IMR-90 (cell line): ENCODE data around the gene ARHGEF10L. TPM values are rescaled to one million over a fixed set of nuclear protein-coding genes. Genes with fewer than 3 reads are reported as not detected.

Experiments
- ATAC-seq: fragments of 200-7000 bp; cut with Tn5 transposase; 2 replicates; pipeline ENCODE4 v1.9.1; 2020; ENCODE audit warnings: low read depth, mild to moderate bottlenecking, moderate library complexity
- BruUV-seq: library from RNA; stranded (reverse); fragments of 400-500 nt; replicated peaks from 2 replicates; lab custom pipeline; 2021; lab: Mats Ljungman, UMichigan
- CTCF ChIA-PET: fragments of 300-600 bp; formaldehyde crosslinking; extraction: SDS; loops from one replicate; lab custom pipeline; 2021; ENCODE audit warnings: antibody characterized with exemption; lab: Yijun Ruan, JAX
- POLR2A ChIA-PET: fragments of 300-600 bp; sonication (Branson Sonifier 250); formaldehyde crosslinking; loops from one replicate; lab custom pipeline; 2022; ENCODE audit warnings: antibody characterized with exemption; ENCODE audit not compliant: unreplicated experiment; lab: Charles Lee
- DNase-seq: peaks from one replicate; pipeline ENCODE4 v3.0.0; 2013
- H2AFZ ChIP-seq: replicated peaks from 2 replicates; pipeline ENCODE3; 2013; ENCODE audit warnings: low read length, mild to moderate bottlenecking; ENCODE audit not compliant: poor library complexity
- H2AK5ac ChIP-seq: 2 replicates; pipeline ENCODE4 v1.6.1; 2013; ENCODE audit warnings: low read depth, low read length, inconsistent platforms
- H2AK9ac ChIP-seq: replicated peaks from 2 replicates; pipeline ENCODE3; 2013; ENCODE audit warnings: mild to moderate bottlenecking, low read depth, low read length, moderate library complexity; ENCODE audit not compliant: poor library complexity
- H2BK120ac ChIP-seq: 2 replicates; pipeline ENCODE4 v1.6.1; 2013; ENCODE audit warnings: low read depth, low read length, inconsistent platforms
- H2BK15ac ChIP-seq: 3 replicates; pipeline ENCODE4 v1.6.1; 2013; ENCODE audit warnings: low read depth, low read length, inconsistent platforms
- H2BK20ac ChIP-seq: 2 replicates; pipeline ENCODE4 v1.6.1; 2013; ENCODE audit warnings: low read depth, mild to moderate bottlenecking, inconsistent platforms, low read length, moderate library complexity
- H2BK5ac ChIP-seq: 2 replicates; pipeline ENCODE4 v1.6.1; 2013; ENCODE audit warnings: mild to moderate bottlenecking, low read depth, low read length, inconsistent platforms; ENCODE audit not compliant: poor library complexity, severe bottlenecking
- H3K14ac ChIP-seq: replicated peaks from 2 replicates; pipeline ENCODE4 v1.6.1; 2013; ENCODE audit warnings: low read depth, low read length, inconsistent platforms
- H3K18ac ChIP-seq: 2 replicates; pipeline ENCODE4 v1.6.1; 2013; ENCODE audit warnings: low read depth, low read length, control low read depth
- H3K23ac ChIP-seq: 2 replicates; pipeline ENCODE4 v1.6.1; 2013; ENCODE audit warnings: low read depth, low read length, inconsistent platforms
- H3K27ac ChIP-seq: 2 replicates; pipeline ENCODE4 v1.5.1; 2013; ENCODE audit warnings: mild to moderate bottlenecking, control low read depth, low read length; ENCODE audit not compliant: insufficient read depth
- H3K27me3 ChIP-seq: 2 replicates; pipeline ENCODE4 v1.6.1; 2013; ENCODE audit warnings: low read length; ENCODE audit not compliant: control insufficient read depth, insufficient read depth
- H3K36me3 ChIP-seq: 2 replicates; pipeline ENCODE4 v1.6.1; 2013; ENCODE audit warnings: low read length, mixed read lengths; ENCODE audit not compliant: control insufficient read depth, insufficient read depth
- H3K4ac ChIP-seq: 2 replicates; pipeline ENCODE4 v1.6.1; 2013; ENCODE audit warnings: low read depth, low read length, inconsistent platforms
- H3K4me1 ChIP-seq: 2 replicates; pipeline ENCODE4 v1.6.1; 2013; ENCODE audit warnings: low read length, mixed read lengths; ENCODE audit not compliant: control insufficient read depth, insufficient read depth
- H3K4me2 ChIP-seq: 2 replicates; pipeline ENCODE4 v1.6.1; 2013; ENCODE audit warnings: low read depth, mild to moderate bottlenecking, control low read depth, low read length, moderate library complexity
- H3K4me3 ChIP-seq: 2 replicates; pipeline ENCODE4 v1.5.1; 2013; ENCODE audit warnings: low read depth, mild to moderate bottlenecking, control low read depth, low read length, moderate library complexity; ENCODE audit not compliant: insufficient read depth
- H3K56ac ChIP-seq: 2 replicates; pipeline ENCODE4 v1.6.1; 2013; ENCODE audit warnings: low read length, inconsistent platforms; ENCODE audit not compliant: insufficient read depth; ENCODE audit errors: extremely low read depth
- H3K79me1 ChIP-seq, 2 experiments: 2 replicates each; pipeline ENCODE4 v1.6.1; 2013; ENCODE audit warnings: low read length in 2 of 2, inconsistent platforms in 1 of 2, low read depth in 1 of 2
- H3K9ac ChIP-seq: 2 replicates; pipeline ENCODE4 v1.6.1; 2013; ENCODE audit warnings: low read depth, low read length, control low read depth
- H3K9me1 ChIP-seq: 2 replicates; pipeline ENCODE4 v1.6.1; 2013; ENCODE audit warnings: low read length, inconsistent platforms; ENCODE audit not compliant: insufficient read depth
- H3K9me3 ChIP-seq: 2 replicates; pipeline ENCODE4 v1.6.1; 2013; ENCODE audit warnings: low read length; ENCODE audit not compliant: control insufficient read depth, insufficient read depth
- H4K20me1 ChIP-seq: 2 replicates; pipeline ENCODE4 v1.6.1; 2013; ENCODE audit warnings: low read length, inconsistent platforms; ENCODE audit not compliant: insufficient read depth
- H4K5ac ChIP-seq: 2 replicates; pipeline ENCODE4 v1.6.1; 2013; ENCODE audit warnings: mild to moderate bottlenecking, low read depth, low read length, control low read depth
- H4K8ac ChIP-seq, 2 experiments: 2 replicates each; pipeline ENCODE4 v1.6.1; 2013; ENCODE audit warnings: low read depth in 2 of 2, low read length in 2 of 2, control low read depth in 1 of 2, inconsistent platforms in 1 of 2
- H4K91ac ChIP-seq: 2 replicates; pipeline ENCODE4 v1.6.1; 2013; ENCODE audit warnings: low read depth, low read length, inconsistent platforms; ENCODE audit not compliant: insufficient read depth
- CHD1 ChIP-seq: IDR thresholded peaks from 2 replicates; pipeline ENCODE4 v1.6.1; 2012; ENCODE audit warnings: low read depth, low read length, improper control_type of control experiment
- ELK1 ChIP-seq: fragments of 150-350 bp; IDR thresholded peaks from 2 replicates; pipeline ENCODE4 v1.6.1; 2016; ENCODE audit warnings: low read depth, mild to moderate bottlenecking, low read length, moderate library complexity, borderline replicate concordance
- FOS ChIP-seq: fragments of 150-350 bp; IDR thresholded peaks from 2 replicates; pipeline ENCODE4 v1.6.1; 2016; ENCODE audit warnings: low read depth, low read length
- MAZ ChIP-seq: IDR thresholded peaks from 2 replicates; pipeline ENCODE4 v1.6.1; 2012; ENCODE audit warnings: low read depth, mild to moderate bottlenecking, low read length, improper control_type of control experiment, moderate library complexity, borderline replicate concordance
- MXI1 ChIP-seq: IDR thresholded peaks from 2 replicates; pipeline ENCODE4 v1.6.1; 2012; ENCODE audit warnings: low read depth, mild to moderate bottlenecking, low read length, moderate library complexity, borderline replicate concordance
- RFX5 ChIP-seq: IDR thresholded peaks from 2 replicates; pipeline ENCODE4 v1.8.0; 2012; ENCODE audit warnings: low read depth, mild to moderate bottlenecking, low read length, moderate library complexity
- USF2 ChIP-seq: fragments of 150-350 bp; IDR thresholded peaks from 2 replicates; pipeline ENCODE4 v1.6.1; 2017; ENCODE audit warnings: mild to moderate bottlenecking, antibody characterized with exemption, low read length, low read depth
- WGBS, 2 experiments: methylation state at CpG; one replicate each; pipeline versions ENCODE4 v1.1.5 to v1.1.7; 2013; ENCODE audit warnings: missing lambda C conversion rate in 2 of 2; ENCODE audit not compliant: insufficient read length in 1 of 2; ENCODE audit errors: extremely low coverage in 2 of 2; 5-methylcytosine and 5-hydroxymethylcytosine counted together
- dilution Hi-C: fragments of 300-500 bp; cut with HindIII; formaldehyde crosslinking; loops from one replicate; pipeline ENCODE4 v1.14.3; 2018; ENCODE audit warnings: low sequenced_read_pairs; ENCODE audit not compliant: unreplicated experiment
- in situ Hi-C: fragments of 300-500 bp; cut with MboI; formaldehyde crosslinking; loops from 3 replicates; pipeline ENCODE4 v1.14.3; 2019; ENCODE audit warnings: low sequenced_read_pairs, inconsistent platforms, mixed read lengths
- intact Hi-C: fragments of 100-400 bp; cut with micrococcal nuclease; formaldehyde crosslinking; loops from 2 replicates; pipeline ENCODE4 v1.10.0; 2022
- polyA plus RNA-seq, 3 experiments: library from polyadenylated mRNA; depleted of rRNA; stranded (reverse); fragments of >200 nt; gene quantifications; 2 replicates each; pipeline ENCODE4 v1.2.3, GENCODE V29; 2012; ENCODE audit warnings: low replicate concordance in 1 of 3
- total RNA-seq: library from RNA; depleted of rRNA; stranded (reverse); fragments of >200 nt; gene quantifications from 2 replicates; pipeline ENCODE4 v1.2.3, GENCODE V29; 2012

ARHGEF10L gene
- total and polyA plus RNA-seq, 2 of the 4 experiments (the other 2 are of a cell fraction), result 4.8 to 12.4 TPM

- no peak overlapping the region for H3K4ac ChIP-seq
- H2AK9ac ChIP-seq, result no peak overlapping the region
- no peak overlapping the region for H2BK120ac ChIP-seq
- no peak overlapping the region for H3K56ac ChIP-seq
- no peak for TF ChIP-seq CHD1
- TF ChIP-seq MXI1, result no peak
- no peak for TF ChIP-seq MAZ
- no peak for TF ChIP-seq ELK1
- no peak for TF ChIP-seq USF2
- no peak for TF ChIP-seq FOS
- no peak for TF ChIP-seq RFX5
- H3K27ac ChIP-seq, result no peak overlapping the region
- H2BK5ac ChIP-seq, result no peak overlapping the region
- H3K79me1 ChIP-seq, result no peaks in the 10 kb centered on the region; a peak in 1 of 4 replicates
- DNase-seq (no peak), ATAC-seq (no peak)
- H4K91ac ChIP-seq, result no peak overlapping the region
- no peak overlapping the region for H3K23ac ChIP-seq
- H2BK20ac ChIP-seq, result no peak overlapping the region
- no peak overlapping the region for H4K8ac ChIP-seq
- no peak overlapping the region for H4K5ac ChIP-seq
- H3K4me2 ChIP-seq, result no peak overlapping the region
- no peak overlapping the region for H3K9ac ChIP-seq
- dilution Hi-C loops (no loop called here), intact Hi-C loops (no loop called here), in situ Hi-C loops (no loop called here)
- BruUV-seq, result no TSS peak
- no peak overlapping the region for H3K18ac ChIP-seq
- H4K20me1 ChIP-seq, result no peaks in the 10 kb centered on the region
- no peaks in the 10 kb centered on the region for H3K27me3 ChIP-seq
- H3K9me1 ChIP-seq, result peaks cover 3% of the 10 kb centered on the region; the same call in 1 of the 2 replicates
- no peaks in the 10 kb centered on the region for H3K4me1 ChIP-seq
- WGBS, 2 experiments, result 92% methylated on average over 4 of the region's 7 CpGs; no CpG with 5 or more reads in 1 of the 2 experiments
- no peak overlapping the region for H3K4me3 ChIP-seq
- H2AK5ac ChIP-seq, result no peak overlapping the region
- no peak overlapping the region for H2BK15ac ChIP-seq
- ChIA-PET CTCF (no interaction called here), POLR2A (no interaction called here)
- no peak overlapping the region for H2AFZ ChIP-seq
- no peaks in the 10 kb centered on the region for H3K9me3 ChIP-seq
- no peak overlapping the region for H3K14ac ChIP-seq
- peaks cover 7% of the 10 kb centered on the region for H3K36me3 ChIP-seq
Measured at GRCh38 chr1:17686258-17686657, 146.8 kb downstream of the ARHGEF10L start.
